GM10266 (cell line): ENCODE measurements around the gene MBNL2.

Source experiments
- DNase-seq: peaks from one replicate; pipeline ENCODE4 v3.0.0; 2012; ENCODE audit errors: extremely low spot score
- CTCF ChIP-seq: IDR thresholded peaks from 2 replicates; pipeline ENCODE4 v1.5.1; 2012; ENCODE audit warnings: mild to moderate bottlenecking, low read depth; ENCODE audit not compliant: control insufficient read depth, insufficient read depth; ENCODE audit errors: missing control alignments

MBNL2 gene

GRCh38 chr13:97385146-97385545, 163.0 kb downstream of the MBNL2 start:
- DNase-seq: no peak
- TF ChIP-seq CTCF: no peak

- no peak for TF ChIP-seq CTCF
These were observed 163.7 kb downstream of the MBNL2 start for GRCh38 chr13:97385854-97386253.

DNA sequence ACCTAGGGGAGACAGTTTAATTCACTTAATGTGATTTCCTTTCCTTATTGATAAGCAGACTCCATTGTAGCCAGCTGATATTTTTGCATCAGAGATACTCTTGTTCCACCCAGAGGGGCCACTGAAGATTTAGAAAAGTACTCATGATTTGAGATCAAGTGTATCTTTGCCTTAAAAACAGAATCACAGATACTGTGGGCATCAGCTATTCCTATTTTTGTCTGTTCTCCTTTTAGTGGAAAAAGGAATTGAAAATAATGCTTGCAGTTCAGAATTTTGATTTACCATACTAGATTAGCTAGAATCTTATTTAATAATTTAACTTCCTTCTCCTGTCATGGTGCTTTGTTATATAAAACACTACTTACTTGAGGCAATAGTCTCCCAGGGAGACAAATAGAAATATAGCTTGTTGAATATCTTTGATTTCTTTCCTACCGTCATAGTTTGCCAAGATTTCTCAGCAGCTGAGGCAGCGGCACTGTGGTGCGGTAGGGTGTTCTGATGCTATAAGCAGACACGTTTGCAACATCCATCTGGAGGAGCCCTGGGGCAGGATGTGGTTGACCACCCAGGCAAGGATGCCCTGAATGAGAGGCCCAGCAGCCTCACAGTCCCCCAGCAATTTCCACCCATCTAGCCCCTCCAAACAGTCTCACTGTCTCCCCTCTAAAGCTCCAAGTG, 164.8 kb downstream of the MBNL2 start:
- no peak for TF ChIP-seq CTCF
- no peak for DNase-seq

More at GRCh38 chr13:97385854-97386253, 163.7 kb downstream of the MBNL2 start:
- DNase-seq: no peak

- no peak for DNase-seq
- TF ChIP-seq CTCF: no peak
These were observed 165.3 kb downstream of the MBNL2 start for GRCh38 chr13:97387485-97387839.

DNA sequence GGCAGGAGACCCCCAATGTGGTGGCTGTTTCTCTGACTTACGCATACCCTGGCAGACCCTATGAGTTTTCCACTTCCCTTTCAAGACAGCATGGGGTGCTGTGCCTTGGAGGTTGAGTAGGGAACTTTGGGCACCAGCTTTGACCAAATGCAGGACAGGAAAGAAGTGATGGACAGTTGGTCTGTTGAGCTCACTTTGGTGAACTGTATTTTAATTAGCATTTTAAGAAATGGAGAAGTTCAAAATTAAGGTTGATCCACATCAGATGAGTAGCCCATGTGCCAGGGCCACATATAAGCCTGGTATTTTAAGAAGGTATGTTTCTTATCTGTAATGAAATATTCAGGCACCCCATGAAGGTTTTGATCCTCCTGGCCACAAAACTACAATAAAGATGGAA, 165.8 kb downstream of the MBNL2 start:
- TF ChIP-seq CTCF: no peak
- no peak for DNase-seq

GRCh38 chr13:97388373-97388772, 166.2 kb downstream of the MBNL2 start:
- no peak for TF ChIP-seq CTCF
- no peak for DNase-seq

- no peak for TF ChIP-seq CTCF
- no peak for DNase-seq
These were observed 168.9 kb downstream of the MBNL2 start for GRCh38 chr13:97390941-97391600.
